Measurements from ENCODE around the gene PIH1D2. TPM values are rescaled to one million over a fixed set of nuclear protein-coding genes. Genes with fewer than 3 reads are reported as not detected.

The PIH1D2 gene
- total RNA-seq, 1 experiment from 2014 or later: 0.85 TPM

DNA sequence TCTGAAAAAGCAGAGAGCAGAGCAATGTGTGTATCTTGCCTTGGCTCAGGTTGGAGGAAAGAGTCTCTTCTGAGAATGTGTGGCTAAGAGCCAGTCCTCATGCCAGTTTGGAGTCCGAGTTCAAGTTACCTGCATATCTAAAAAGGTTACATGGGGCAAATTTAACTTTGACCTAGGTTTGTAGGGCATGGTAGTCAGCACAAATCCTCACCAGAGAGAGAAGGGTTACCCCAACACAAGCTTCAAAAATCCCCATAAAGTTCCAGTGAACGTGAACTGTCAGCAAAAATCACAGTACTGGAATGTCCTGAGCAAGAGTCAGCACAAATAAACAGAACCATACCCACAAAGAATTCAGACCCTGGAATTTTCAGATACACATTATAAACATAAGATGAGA, 26.6 kb upstream of the PIH1D2 start:
- no peaks in the 10 kb centered on the region for H3K4me1 Mint-ChIP-seq
- no peak for ATAC-seq
- H3K36me3 Mint-ChIP-seq: 0 out of 2 replicates have a peak, but pooled peaks cover 5% of the 10 kb centered on the region
- H3K27ac Mint-ChIP-seq: no peak overlapping the region
- ChIA-PET POLR2A (interaction anchor here (0.6 kb wide), 1 partner anchor 581 kb away, joined by 5 read pairs; no protein-coding TSS in a partner anchor), CTCF (interaction anchor here (2.3 kb wide), 1 partner anchor 13 kb away, joined by 14 read pairs; no protein-coding TSS in a partner anchor)
- TF ChIP-seq ZNF138 (CRISPR knock-in tag; conservative IDR thresholded peaks at IDR 0.05) (no peak), ZNF423 (CRISPR knock-in tag; IDR thresholded peaks at IDR 0.05) (no peak), ZNF219 (CRISPR knock-in tag; IDR thresholded peaks at IDR 0.05; ENCODE audit: borderline replicate concordance) (no peak), EMX1 (CRISPR knock-in tag; IDR thresholded peaks at IDR 0.05) (no peak)
- TF ChIP-seq, protein P1, sequence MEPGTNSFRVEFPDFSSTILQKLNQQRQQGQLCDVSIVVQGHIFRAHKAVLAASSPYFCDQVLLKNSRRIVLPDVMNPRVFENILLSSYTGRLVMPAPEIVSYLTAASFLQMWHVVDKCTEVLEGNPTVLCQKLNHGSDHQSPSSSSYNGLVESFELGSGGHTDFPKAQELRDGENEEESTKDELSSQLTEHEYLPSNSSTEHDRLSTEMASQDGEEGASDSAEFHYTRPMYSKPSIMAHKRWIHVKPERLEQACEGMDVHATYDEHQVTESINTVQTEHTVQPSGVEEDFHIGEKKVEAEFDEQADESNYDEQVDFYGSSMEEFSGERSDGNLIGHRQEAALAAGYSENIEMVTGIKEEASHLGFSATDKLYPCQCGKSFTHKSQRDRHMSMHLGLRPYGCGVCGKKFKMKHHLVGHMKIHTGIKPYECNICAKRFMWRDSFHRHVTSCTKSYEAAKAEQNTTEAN (CRISPR knock-in tag; IDR thresholded peaks at IDR 0.05): no peak
- TF ChIP-seq, protein P2, sequence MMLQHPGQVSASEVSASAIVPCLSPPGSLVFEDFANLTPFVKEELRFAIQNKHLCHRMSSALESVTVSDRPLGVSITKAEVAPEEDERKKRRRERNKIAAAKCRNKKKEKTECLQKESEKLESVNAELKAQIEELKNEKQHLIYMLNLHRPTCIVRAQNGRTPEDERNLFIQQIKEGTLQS (CRISPR knock-in tag; conservative IDR thresholded peaks at IDR 0.05): no peak
- TF ChIP-seq, protein P3, sequence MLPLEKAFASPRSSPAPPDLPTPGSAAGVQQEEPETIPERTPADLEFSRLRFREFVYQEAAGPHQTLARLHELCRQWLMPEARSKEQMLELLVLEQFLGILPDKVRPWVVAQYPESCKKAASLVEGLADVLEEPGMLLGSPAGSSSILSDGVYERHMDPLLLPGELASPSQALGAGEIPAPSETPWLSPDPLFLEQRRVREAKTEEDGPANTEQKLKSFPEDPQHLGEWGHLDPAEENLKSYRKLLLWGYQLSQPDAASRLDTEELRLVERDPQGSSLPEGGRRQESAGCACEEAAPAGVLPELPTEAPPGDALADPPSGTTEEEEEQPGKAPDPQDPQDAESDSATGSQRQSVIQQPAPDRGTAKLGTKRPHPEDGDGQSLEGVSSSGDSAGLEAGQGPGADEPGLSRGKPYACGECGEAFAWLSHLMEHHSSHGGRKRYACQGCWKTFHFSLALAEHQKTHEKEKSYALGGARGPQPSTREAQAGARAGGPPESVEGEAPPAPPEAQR (CRISPR knock-in tag; IDR thresholded peaks at IDR 0.05): no peak
- TF ChIP-seq, protein P4, sequence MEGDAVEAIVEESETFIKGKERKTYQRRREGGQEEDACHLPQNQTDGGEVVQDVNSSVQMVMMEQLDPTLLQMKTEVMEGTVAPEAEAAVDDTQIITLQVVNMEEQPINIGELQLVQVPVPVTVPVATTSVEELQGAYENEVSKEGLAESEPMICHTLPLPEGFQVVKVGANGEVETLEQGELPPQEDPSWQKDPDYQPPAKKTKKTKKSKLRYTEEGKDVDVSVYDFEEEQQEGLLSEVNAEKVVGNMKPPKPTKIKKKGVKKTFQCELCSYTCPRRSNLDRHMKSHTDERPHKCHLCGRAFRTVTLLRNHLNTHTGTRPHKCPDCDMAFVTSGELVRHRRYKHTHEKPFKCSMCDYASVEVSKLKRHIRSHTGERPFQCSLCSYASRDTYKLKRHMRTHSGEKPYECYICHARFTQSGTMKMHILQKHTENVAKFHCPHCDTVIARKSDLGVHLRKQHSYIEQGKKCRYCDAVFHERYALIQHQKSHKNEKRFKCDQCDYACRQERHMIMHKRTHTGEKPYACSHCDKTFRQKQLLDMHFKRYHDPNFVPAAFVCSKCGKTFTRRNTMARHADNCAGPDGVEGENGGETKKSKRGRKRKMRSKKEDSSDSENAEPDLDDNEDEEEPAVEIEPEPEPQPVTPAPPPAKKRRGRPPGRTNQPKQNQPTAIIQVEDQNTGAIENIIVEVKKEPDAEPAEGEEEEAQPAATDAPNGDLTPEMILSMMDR (IDR thresholded peaks at IDR 0.05): no peak
- no peak overlapping the region for H3K4me3 Mint-ChIP-seq
- DNase-seq (ENCODE audit: low spot score): no peak
- no peaks in the 10 kb centered on the region for H3K9me3 Mint-ChIP-seq
- no peaks in the 10 kb centered on the region for H3K27me3 Mint-ChIP-seq (ENCODE audit: low read depth)

DNA sequence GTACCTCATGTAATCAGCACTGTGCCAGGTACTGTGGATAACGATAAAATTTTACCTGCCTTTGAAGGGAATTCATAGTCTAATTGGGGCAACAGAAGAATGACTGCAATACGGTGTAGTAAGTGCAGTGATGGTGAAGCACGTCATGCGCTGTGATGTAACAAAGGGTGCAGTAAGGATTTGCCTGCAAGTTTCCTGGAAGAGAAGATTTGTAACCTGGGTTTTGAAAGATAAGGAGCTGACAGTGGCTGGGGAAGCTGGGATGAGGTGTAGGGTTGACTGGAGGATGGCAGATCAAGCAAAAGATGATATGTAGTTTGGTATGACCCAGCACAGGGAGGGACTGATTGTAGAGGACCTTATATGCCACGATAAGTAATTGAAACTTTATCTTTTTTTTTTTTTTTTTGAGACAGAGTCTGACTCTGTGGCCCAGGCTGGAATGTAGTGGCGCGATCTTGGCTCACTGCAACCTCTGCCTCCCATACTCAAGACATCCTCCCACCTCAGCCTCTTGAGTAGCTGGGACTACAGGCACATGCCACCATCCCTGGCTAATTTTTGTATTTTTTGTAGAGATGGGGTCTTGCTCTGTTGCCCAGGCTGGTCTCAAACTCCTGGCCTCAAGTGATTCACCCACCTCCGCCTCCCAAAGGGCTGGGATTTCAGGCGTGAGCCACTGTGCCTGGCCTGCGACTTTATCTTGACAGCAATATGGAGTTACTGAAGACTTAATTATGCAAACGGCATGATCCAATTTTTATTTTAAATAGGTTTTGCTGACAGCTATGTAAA, 24.1 kb upstream of the PIH1D2 start:
- DNase-seq (ENCODE audit: low spot score): no peak
- ChIA-PET POLR2A (interaction anchor here (0.7 kb wide), 1 partner anchor 18 kb away, joined by 4 read pairs; no protein-coding TSS in a partner anchor), CTCF (interaction anchor here (1.1 kb wide), 1 partner anchor 16 kb away, joined by 5 read pairs; no protein-coding TSS in a partner anchor)
- H3K4me1 Mint-ChIP-seq: no peaks in the 10 kb centered on the region
- H3K36me3 Mint-ChIP-seq: peaks cover 18% of the 10 kb centered on the region
- no peak for ATAC-seq
- H3K4me3 Mint-ChIP-seq: no peak overlapping the region
- H3K27me3 Mint-ChIP-seq (ENCODE audit: low read depth): no peaks in the 10 kb centered on the region
- no peaks in the 10 kb centered on the region for H3K9me3 Mint-ChIP-seq
- peak overlapping the region; percentile 4; the same call in 1 of the 2 replicates for H3K27ac Mint-ChIP-seq
- TF ChIP-seq, protein P5, sequence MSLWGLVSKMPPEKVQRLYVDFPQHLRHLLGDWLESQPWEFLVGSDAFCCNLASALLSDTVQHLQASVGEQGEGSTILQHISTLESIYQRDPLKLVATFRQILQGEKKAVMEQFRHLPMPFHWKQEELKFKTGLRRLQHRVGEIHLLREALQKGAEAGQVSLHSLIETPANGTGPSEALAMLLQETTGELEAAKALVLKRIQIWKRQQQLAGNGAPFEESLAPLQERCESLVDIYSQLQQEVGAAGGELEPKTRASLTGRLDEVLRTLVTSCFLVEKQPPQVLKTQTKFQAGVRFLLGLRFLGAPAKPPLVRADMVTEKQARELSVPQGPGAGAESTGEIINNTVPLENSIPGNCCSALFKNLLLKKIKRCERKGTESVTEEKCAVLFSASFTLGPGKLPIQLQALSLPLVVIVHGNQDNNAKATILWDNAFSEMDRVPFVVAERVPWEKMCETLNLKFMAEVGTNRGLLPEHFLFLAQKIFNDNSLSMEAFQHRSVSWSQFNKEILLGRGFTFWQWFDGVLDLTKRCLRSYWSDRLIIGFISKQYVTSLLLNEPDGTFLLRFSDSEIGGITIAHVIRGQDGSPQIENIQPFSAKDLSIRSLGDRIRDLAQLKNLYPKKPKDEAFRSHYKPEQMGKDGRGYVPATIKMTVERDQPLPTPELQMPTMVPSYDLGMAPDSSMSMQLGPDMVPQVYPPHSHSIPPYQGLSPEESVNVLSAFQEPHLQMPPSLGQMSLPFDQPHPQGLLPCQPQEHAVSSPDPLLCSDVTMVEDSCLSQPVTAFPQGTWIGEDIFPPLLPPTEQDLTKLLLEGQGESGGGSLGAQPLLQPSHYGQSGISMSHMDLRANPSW (CRISPR knock-in tag; conservative IDR thresholded peaks at IDR 0.05; ENCODE audit: low read depth): no peak
- TF ChIP-seq SOX15 (CRISPR knock-in tag; IDR thresholded peaks at IDR 0.05) (no peak), ZNF671 (CRISPR knock-in tag; IDR thresholded peaks at IDR 0.05) (no peak), NR1H2 (CRISPR knock-in tag; IDR thresholded peaks at IDR 0.05) (no peak), GTF2I (CRISPR knock-in tag; conservative IDR thresholded peaks at IDR 0.05) (no peak), HMGA2 (CRISPR knock-in tag; IDR thresholded peaks at IDR 0.05) (no peak), GABPB1 (CRISPR knock-in tag; IDR thresholded peaks at IDR 0.05) (no peak)
- TF ChIP-seq, protein P6, sequence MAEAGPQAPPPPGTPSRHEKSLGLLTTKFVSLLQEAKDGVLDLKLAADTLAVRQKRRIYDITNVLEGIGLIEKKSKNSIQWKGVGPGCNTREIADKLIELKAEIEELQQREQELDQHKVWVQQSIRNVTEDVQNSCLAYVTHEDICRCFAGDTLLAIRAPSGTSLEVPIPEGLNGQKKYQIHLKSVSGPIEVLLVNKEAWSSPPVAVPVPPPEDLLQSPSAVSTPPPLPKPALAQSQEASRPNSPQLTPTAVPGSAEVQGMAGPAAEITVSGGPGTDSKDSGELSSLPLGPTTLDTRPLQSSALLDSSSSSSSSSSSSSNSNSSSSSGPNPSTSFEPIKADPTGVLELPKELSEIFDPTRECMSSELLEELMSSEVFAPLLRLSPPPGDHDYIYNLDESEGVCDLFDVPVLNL (CRISPR knock-in tag; IDR thresholded peaks at IDR 0.05; ENCODE audit: borderline replicate concordance, low read depth): no peak
- TF ChIP-seq, protein P7, sequence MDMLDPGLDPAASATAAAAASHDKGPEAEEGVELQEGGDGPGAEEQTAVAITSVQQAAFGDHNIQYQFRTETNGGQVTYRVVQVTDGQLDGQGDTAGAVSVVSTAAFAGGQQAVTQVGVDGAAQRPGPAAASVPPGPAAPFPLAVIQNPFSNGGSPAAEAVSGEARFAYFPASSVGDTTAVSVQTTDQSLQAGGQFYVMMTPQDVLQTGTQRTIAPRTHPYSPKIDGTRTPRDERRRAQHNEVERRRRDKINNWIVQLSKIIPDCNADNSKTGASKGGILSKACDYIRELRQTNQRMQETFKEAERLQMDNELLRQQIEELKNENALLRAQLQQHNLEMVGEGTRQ (CRISPR knock-in tag; IDR thresholded peaks at IDR 0.05): no peak
- TF ChIP-seq, protein P8, sequence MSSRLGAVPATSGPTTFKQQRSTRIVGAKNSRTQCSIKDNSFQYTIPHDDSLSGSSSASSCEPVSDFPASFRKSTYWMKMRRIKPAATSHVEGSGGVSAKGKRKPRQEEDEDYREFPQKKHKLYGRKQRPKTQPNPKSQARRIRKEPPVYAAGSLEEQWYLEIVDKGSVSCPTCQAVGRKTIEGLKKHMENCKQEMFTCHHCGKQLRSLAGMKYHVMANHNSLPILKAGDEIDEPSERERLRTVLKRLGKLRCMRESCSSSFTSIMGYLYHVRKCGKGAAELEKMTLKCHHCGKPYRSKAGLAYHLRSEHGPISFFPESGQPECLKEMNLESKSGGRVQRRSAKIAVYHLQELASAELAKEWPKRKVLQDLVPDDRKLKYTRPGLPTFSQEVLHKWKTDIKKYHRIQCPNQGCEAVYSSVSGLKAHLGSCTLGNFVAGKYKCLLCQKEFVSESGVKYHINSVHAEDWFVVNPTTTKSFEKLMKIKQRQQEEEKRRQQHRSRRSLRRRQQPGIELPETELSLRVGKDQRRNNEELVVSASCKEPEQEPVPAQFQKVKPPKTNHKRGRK (CRISPR knock-in tag; IDR thresholded peaks at IDR 0.05; ENCODE audit: borderline replicate concordance): no peak
- TF ChIP-seq, protein P9, sequence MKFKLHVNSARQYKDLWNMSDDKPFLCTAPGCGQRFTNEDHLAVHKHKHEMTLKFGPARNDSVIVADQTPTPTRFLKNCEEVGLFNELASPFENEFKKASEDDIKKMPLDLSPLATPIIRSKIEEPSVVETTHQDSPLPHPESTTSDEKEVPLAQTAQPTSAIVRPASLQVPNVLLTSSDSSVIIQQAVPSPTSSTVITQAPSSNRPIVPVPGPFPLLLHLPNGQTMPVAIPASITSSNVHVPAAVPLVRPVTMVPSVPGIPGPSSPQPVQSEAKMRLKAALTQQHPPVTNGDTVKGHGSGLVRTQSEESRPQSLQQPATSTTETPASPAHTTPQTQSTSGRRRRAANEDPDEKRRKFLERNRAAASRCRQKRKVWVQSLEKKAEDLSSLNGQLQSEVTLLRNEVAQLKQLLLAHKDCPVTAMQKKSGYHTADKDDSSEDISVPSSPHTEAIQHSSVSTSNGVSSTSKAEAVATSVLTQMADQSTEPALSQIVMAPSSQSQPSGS (CRISPR knock-in tag; IDR thresholded peaks at IDR 0.05; ENCODE audit: borderline replicate concordance, low read depth): no peak
